ENCODE results near the gene AKT2.
"Not testable (repeated sequence)": the region's sequence is repeated elsewhere in the genome, so short reads cannot be mapped to it uniquely, and the experiment has no call there.

AKT2 gene

GRCh38 chr19:40284501-40285352 is at the start of gene AKT2:
Gene AKT2 (minus strand): TSS chr19:40285345. CDS start chr19:40265267, 20,078 bp downstream.
- DNase-seq, result peak; percentile 79

- not testable (repeated sequence) for DNase-seq
These were observed 47.9 kb upstream of the AKT2 start for GRCh38 chr19:40333083-40333482.

- no peak for DNase-seq
These were observed 47.5 kb upstream of the AKT2 start for GRCh38 chr19:40332669-40333068.

GRCh38 chr19:40331052-40331451 is 45.9 kb upstream of the AKT2 start:
- DNase-seq, result no peak

- no peak for DNase-seq
These were observed 41.1 kb upstream of the AKT2 start for GRCh38 chr19:40326201-40326600.

- no peak for DNase-seq
These were observed 38.6 kb upstream of the AKT2 start for GRCh38 chr19:40323705-40324104.

- no peak for DNase-seq
These were observed 37.9 kb upstream of the AKT2 start for GRCh38 chr19:40322951-40323615.

GRCh38 chr19:40322271-40322610 is 37.1 kb upstream of the AKT2 start:
- DNase-seq, result no peak

GRCh38 chr19:40321566-40322270 is 36.6 kb upstream of the AKT2 start:
- no peak for DNase-seq

- DNase-seq, result no peak
These were observed 35.9 kb upstream of the AKT2 start for GRCh38 chr19:40321076-40321475.

- no peak for DNase-seq
These were observed 35.4 kb upstream of the AKT2 start for GRCh38 chr19:40320558-40320935.

GRCh38 chr19:40317338-40317737 is 32.2 kb upstream of the AKT2 start:
- no peak for DNase-seq

GRCh38 chr19:40315812-40316470 is 30.8 kb upstream of the AKT2 start:
- no peak for DNase-seq

- no peak for DNase-seq
These were observed 29.5 kb upstream of the AKT2 start for GRCh38 chr19:40314656-40315055.

GRCh38 chr19:40313229-40313983 is 28.3 kb upstream of the AKT2 start:
- DNase-seq, result no peak

GRCh38 chr19:40312533-40312932 is 27.4 kb upstream of the AKT2 start:
- no peak for DNase-seq

GRCh38 chr19:40309666-40310065 is 24.5 kb upstream of the AKT2 start:
- DNase-seq, result no peak

GRCh38 chr19:40305403-40305802 is 20.3 kb upstream of the AKT2 start:
- DNase-seq, result peak; percentile 75

GRCh38 chr19:40304306-40304705 is 19.2 kb upstream of the AKT2 start:
- DNase-seq, result no peak

GRCh38 chr19:40303765-40304164 is 18.6 kb upstream of the AKT2 start:
- DNase-seq, result no peak

GRCh38 chr19:40302224-40303011 is 17.3 kb upstream of the AKT2 start:
- DNase-seq, result no peak

- DNase-seq, result no peak
These were observed 15.5 kb upstream of the AKT2 start for GRCh38 chr19:40300668-40301067.

All from CD4-positive, alpha-beta T cell treated with Interleukin-12 subunit alpha and Interleukin-12 subunit beta, for 1 hour (primary cell).